Memory B cell (primary cell): ENCODE measurements around the gene RORB.

Experiments
- ATAC-seq: fragments of 150-1000 bp; cut with Tn5 transposase; 2 replicates; pipeline ENCODE4 v1.10.0; 2021; ENCODE audit warnings: low read depth, mild to moderate bottlenecking, moderate library complexity
- DNase-seq, 2 donors: peaks; one replicate each; pipeline ENCODE4 v3.0.0; 2022; ENCODE audit warnings: low spot score in 2 of 2
- H3K27ac Mint-ChIP-seq: one replicate; pipeline ENCODE4 v1.8.0; 2022; ENCODE audit warnings: mild to moderate bottlenecking, moderate library complexity, mixed read lengths
- H3K27me3 Mint-ChIP-seq: one replicate; pipeline ENCODE4 v1.8.0; 2022; ENCODE audit warnings: mixed read lengths
- H3K36me3 Mint-ChIP-seq: one replicate; pipeline ENCODE4 v1.8.0; 2022; ENCODE audit warnings: mild to moderate bottlenecking, mixed read lengths
- H3K4me1 Mint-ChIP-seq: one replicate; pipeline ENCODE4 v1.8.0; 2022; ENCODE audit warnings: mixed read lengths
- H3K4me3 Mint-ChIP-seq: one replicate; pipeline ENCODE4 v1.8.0; 2022; ENCODE audit warnings: mild to moderate bottlenecking, moderate library complexity, mixed read lengths
- H3K9me3 Mint-ChIP-seq: one replicate; pipeline ENCODE4 v1.8.0; 2022; ENCODE audit warnings: mixed read lengths

RORB gene

GRCh38 chr9:74496819-74497747 is at the start of gene RORB:
TSS of gene RORB (plus strand) at chr9:74497335. CDS start at chr9:74497977, 642 bp downstream.
- Mint-ChIP-seq H3K27ac (peak within 1 kb of the TSS; percentile 0), H3K36me3 (no peaks in the 10 kb centered on the region), H3K4me3 (peak within 1 kb of the TSS; percentile 94), H3K9me3 (no peaks in the 10 kb centered on the region), H3K4me1 (peaks cover 20% of the 10 kb centered on the region), H3K27me3 (peaks cover 20% of the 10 kb centered on the region)
- peak; percentile 78 for ATAC-seq
- DNase-seq, result peak; percentile 12 to 19

DNA sequence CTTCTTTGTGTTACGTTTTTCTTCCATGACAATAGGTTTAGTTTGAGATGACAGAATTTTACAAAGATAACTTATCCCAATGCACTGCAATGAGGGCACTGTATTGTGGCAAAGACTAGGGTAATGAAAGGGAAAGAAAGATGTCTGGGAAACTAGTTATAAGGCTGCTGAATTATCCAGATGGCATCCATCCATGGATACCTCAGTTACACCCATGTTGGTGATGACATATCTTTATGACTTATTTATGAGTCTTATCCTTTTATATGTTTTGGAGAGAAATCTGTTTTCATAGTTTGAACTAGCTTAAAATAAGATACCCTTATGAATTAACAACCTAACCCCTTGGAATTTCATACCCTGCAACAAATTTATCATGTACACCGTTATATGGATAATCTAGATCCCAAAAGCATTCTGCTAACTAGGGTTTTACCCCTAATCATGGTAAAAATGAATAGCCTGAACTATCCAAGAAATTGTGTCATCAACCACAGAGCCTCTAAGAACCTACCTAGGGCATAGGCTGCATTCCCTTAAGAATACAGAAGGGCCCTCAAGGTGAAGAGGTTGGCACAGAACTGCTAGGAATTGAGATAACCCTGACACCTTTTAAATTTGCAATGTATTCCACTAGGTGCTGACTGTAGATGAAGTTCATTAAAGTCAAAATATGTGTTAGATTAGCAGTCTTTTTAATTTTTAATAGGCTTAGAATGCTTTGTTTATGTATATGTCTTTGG is 49.5 kb upstream of the RORB start:
- H3K4me1 Mint-ChIP-seq, result no peaks in the 10 kb centered on the region
- no peak overlapping the region for H3K4me3 Mint-ChIP-seq
- no peaks in the 10 kb centered on the region for H3K9me3 Mint-ChIP-seq
- no peaks in the 10 kb centered on the region for H3K27me3 Mint-ChIP-seq
- no peak for ATAC-seq
- no peak for DNase-seq
- no peak overlapping the region for H3K27ac Mint-ChIP-seq
- no peaks in the 10 kb centered on the region for H3K36me3 Mint-ChIP-seq

GRCh38 chr9:74449060-74449459 is 48.1 kb upstream of the RORB start:
- Mint-ChIP-seq H3K4me3 (no peak overlapping the region), H3K36me3 (no peaks in the 10 kb centered on the region), H3K9me3 (no peaks in the 10 kb centered on the region), H3K27me3 (no peaks in the 10 kb centered on the region), H3K4me1 (no peaks in the 10 kb centered on the region), H3K27ac (no peak overlapping the region)
- DNase-seq (no peak), ATAC-seq (no peak)

DNA sequence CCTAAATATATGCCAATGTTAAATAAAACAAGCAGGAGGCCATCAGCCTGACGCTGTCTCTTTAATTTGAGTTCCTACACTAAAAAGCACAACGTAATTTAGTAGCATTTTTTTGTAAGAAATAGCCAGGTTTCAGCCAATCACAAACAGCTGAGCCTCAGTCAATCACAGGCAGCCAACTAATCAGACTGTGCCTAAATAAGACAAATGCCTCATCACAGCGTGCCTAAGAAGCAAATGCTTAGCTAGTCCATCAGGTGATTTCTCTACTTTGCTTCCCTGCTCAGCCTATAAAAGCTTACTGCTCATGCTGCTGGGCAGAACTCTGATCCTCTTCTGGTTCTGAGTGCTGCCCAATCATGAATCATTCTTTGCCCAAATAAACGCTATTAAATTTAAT is 38.3 kb upstream of the RORB start:
- no peak for DNase-seq
- Mint-ChIP-seq H3K4me3 (no peak overlapping the region), H3K27me3 (no peaks in the 10 kb centered on the region), H3K4me1 (no peaks in the 10 kb centered on the region), H3K36me3 (no peaks in the 10 kb centered on the region), H3K27ac (no peak overlapping the region), H3K9me3 (no peaks in the 10 kb centered on the region)
- no peak for ATAC-seq

GRCh38 chr9:74463825-74464224 is 33.3 kb upstream of the RORB start:
- Mint-ChIP-seq H3K4me1 (no peaks in the 10 kb centered on the region), H3K9me3 (no peaks in the 10 kb centered on the region), H3K36me3 (no peaks in the 10 kb centered on the region), H3K4me3 (no peak overlapping the region), H3K27me3 (no peaks in the 10 kb centered on the region), H3K27ac (no peak overlapping the region)
- DNase-seq (no peak), ATAC-seq (no peak)

GRCh38 chr9:74478606-74479005 is 18.5 kb upstream of the RORB start:
- H3K4me1 Mint-ChIP-seq, result no peaks in the 10 kb centered on the region
- H3K4me3 Mint-ChIP-seq, result no peak overlapping the region
- H3K27ac Mint-ChIP-seq, result no peak overlapping the region
- H3K36me3 Mint-ChIP-seq, result no peaks in the 10 kb centered on the region
- peaks cover 2% of the 10 kb centered on the region for H3K9me3 Mint-ChIP-seq
- H3K27me3 Mint-ChIP-seq, result peaks cover 1% of the 10 kb centered on the region
- DNase-seq (no peak), ATAC-seq (no peak)

DNA sequence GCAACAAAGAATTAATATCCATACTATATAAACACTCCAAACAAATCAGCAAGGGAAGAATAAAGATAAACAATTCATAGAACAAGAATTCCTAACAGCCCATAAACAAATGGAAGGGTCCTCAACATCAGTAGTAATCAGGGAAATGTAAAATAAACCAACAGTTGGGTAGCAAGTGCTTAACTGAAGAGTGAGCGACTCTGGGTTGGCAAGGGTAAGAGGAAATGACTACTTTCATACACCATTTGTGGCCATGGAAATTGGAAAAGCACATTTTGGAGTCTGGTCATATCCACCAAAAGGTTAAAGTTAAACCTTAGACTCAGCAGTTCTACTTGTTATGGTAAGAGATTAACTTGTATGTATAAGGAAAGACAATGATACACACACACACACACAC is 17.4 kb upstream of the RORB start:
- H3K4me1 Mint-ChIP-seq, result no peaks in the 10 kb centered on the region

DNA sequence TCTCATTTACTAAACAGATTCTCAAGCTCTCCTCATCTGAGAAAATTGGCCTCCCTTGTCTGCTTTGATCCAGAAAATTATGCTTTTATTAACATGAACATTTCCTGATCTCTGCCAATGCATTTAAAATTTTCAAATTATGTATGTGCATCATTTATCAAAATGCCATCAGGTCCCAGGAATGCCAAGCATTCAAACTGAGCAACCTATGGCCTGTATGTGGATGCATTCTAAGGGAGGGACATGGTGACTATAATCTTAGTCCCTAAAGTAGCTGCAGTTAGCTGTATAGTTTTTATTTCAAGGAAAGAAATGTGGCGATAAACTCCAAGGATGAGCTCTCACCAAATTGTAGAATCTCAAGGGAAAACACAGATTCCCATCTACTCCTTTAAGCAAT is 9.7 kb upstream of the RORB start:
- no peak overlapping the region for H3K27ac Mint-ChIP-seq
- peaks cover 1% of the 10 kb centered on the region for H3K27me3 Mint-ChIP-seq
- H3K4me1 Mint-ChIP-seq, result no peaks in the 10 kb centered on the region
- no peak overlapping the region for H3K4me3 Mint-ChIP-seq
- DNase-seq (no peak), ATAC-seq (no peak)
- no peaks in the 10 kb centered on the region for H3K9me3 Mint-ChIP-seq
- no peaks in the 10 kb centered on the region for H3K36me3 Mint-ChIP-seq

More for the DNA sequence above, 17.4 kb upstream of the RORB start:
- Mint-ChIP-seq H3K36me3 (no peaks in the 10 kb centered on the region), H3K27me3 (peaks cover 1% of the 10 kb centered on the region), H3K9me3 (peaks cover 2% of the 10 kb centered on the region), H3K27ac (no peak overlapping the region), H3K4me3 (no peak overlapping the region)
- no peak for ATAC-seq
- DNase-seq, result no peak

DNA sequence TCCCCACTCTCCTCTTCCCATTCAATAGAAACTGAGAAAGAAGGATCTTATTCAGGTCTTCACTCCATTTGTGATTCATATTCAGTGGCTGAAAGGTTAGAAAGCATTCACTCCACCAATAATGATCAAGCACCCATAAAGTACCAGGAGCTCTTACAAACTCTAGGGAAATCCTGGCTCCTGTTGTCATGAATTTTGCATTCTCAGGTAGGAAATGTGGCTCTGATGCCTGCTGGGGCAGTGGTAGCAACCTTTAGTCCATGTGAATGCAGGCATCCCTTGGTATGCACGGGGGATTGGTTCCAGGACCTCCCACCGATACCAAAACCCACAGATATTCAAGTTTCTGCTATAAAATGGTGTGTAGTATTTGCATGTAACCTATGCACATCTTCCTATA is 3.6 kb upstream of the RORB start:
- no peak overlapping the region for H3K4me3 Mint-ChIP-seq
- H3K4me1 Mint-ChIP-seq, result peaks cover 11% of the 10 kb centered on the region
- DNase-seq, result no peak
- no peaks in the 10 kb centered on the region for H3K36me3 Mint-ChIP-seq
- H3K27me3 Mint-ChIP-seq, result peaks cover 9% of the 10 kb centered on the region
- no peak overlapping the region for H3K27ac Mint-ChIP-seq
- H3K9me3 Mint-ChIP-seq, result no peaks in the 10 kb centered on the region
- ATAC-seq, result no peak

- peaks cover 16% of the 10 kb centered on the region for H3K27me3 Mint-ChIP-seq
- no peaks in the 10 kb centered on the region for H3K9me3 Mint-ChIP-seq
- ATAC-seq (no peak), DNase-seq (no peak)
- H3K4me1 Mint-ChIP-seq, result peaks cover 14% of the 10 kb centered on the region
- H3K4me3 Mint-ChIP-seq, result no peak overlapping the region
- H3K27ac Mint-ChIP-seq, result no peak overlapping the region
- no peaks in the 10 kb centered on the region for H3K36me3 Mint-ChIP-seq
Measured at GRCh38 chr9:74494490-74494889, 2.6 kb upstream of the RORB start.

DNA sequence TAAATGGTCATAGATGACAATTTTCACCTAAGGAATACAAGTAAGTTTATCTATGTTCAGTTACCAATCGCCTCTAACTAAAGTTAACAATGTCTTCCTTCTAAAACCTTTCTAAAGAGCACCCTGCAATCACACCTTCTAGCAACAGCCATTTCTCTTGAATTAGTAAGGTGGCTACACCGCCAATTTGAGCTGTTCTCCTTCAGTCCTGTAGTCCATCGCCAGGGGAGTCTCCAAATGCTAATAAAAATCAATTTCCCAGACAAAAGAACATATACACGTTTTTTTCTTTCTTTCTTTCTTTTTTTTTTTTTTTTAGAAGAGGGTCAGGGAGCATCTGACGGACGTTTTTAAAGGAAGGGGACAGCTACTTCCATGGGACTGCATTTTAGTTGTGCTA is 729 bp upstream of the RORB start:
- Mint-ChIP-seq H3K27me3 (peaks cover 20% of the 10 kb centered on the region), H3K4me1 (peaks cover 20% of the 10 kb centered on the region), H3K4me3 (peak overlapping the region; percentile 94), H3K36me3 (no peaks in the 10 kb centered on the region), H3K9me3 (no peaks in the 10 kb centered on the region), H3K27ac (no peak overlapping the region)
- no peak for DNase-seq
- no peak for ATAC-seq

DNA sequence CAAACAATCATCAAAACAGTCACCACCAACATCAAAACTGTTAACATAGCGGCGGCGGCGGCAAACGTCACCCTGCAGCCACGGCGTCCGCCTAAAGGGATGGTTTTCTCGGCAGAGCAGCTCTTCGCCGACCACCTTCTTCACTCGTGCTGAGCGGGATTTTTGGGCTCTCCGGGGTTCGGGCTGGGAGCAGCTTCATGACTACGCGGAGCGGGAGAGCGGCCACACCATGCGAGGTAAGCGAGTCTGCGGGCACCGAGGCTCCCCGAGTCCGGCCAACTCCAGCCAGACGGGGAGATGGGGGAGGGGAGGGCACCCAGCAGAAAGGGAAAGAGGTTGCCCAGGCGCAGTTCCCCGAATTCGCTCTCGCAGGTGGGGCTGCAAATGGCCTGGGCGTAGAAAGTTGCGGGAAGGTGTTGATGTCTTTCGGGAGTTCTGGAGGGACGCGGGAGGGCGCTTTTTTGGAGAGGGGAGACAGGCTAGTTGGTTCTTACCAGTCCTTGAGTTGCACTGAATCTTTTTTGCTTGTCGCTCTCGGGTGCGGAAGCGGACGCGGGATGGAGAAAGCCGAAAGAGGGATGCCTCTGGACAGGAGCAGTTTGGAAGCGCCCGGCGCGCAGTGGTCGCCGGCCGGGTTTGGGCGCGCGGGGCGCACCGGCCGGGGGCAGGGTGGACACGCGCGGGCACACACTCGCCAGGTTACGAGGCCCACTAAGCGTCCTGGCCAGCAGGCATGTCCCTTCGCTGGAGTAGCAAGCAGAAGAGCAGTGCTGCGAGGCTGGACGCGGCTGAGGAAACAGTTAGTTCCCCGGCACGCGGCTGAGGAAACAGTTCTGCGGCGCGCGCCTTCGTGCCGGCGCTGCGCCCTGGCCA is 849 bp downstream of the RORB start:
- peak; percentile 19 for ATAC-seq
- H3K27me3 Mint-ChIP-seq, result peaks cover 20% of the 10 kb centered on the region
- peak in 1 of 2 donors; percentile 24 for DNase-seq

GRCh38 chr9:74498621-74499095 is 1.5 kb downstream of the RORB start:
- H3K36me3 Mint-ChIP-seq, result no peaks in the 10 kb centered on the region
- peaks cover 20% of the 10 kb centered on the region for H3K4me1 Mint-ChIP-seq
- peak overlapping the region; percentile 62 for H3K4me3 Mint-ChIP-seq
- H3K9me3 Mint-ChIP-seq, result no peaks in the 10 kb centered on the region
- H3K27ac Mint-ChIP-seq, result no peak overlapping the region
- no peak for ATAC-seq
- H3K27me3 Mint-ChIP-seq, result peaks cover 21% of the 10 kb centered on the region
- DNase-seq, result peak in 1 of 2 donors; percentile 10

More for the DNA sequence above, 849 bp downstream of the RORB start:
- peak overlapping the region; percentile 94 for H3K4me3 Mint-ChIP-seq
- no peaks in the 10 kb centered on the region for H3K36me3 Mint-ChIP-seq
- H3K9me3 Mint-ChIP-seq, result no peaks in the 10 kb centered on the region
- peak overlapping the region; percentile 0 for H3K27ac Mint-ChIP-seq
- H3K4me1 Mint-ChIP-seq, result peaks cover 20% of the 10 kb centered on the region
